Measurements from ENCODE around the gene NBPF4.
A peak's percentile ranks its signal among the peaks of the same experiment; 100 is the strongest.
"Not testable (repeated sequence)": the region's sequence is repeated elsewhere in the genome, so short reads cannot be mapped to it uniquely, and the experiment has no call there.

The NBPF4 gene

GRCh38 chr1:108209456-108210108, 34.3 kb downstream of the NBPF4 start:
- DNase-seq (ENCODE audit: low spot score): no peak

GRCh38 chr1:108208724-108209446, 35.0 kb downstream of the NBPF4 start:
- no peak for DNase-seq (ENCODE audit: low spot score)

- DNase-seq (ENCODE audit: low spot score): not testable (repeated sequence)
These were observed 40.3 kb downstream of the NBPF4 start for GRCh38 chr1:108203582-108203981.

GRCh38 chr1:108201687-108202086, 42.2 kb downstream of the NBPF4 start:
- DNase-seq (ENCODE audit: low spot score): no peak

- DNase-seq (ENCODE audit: low spot score): peak; percentile 68
These were observed 43.2 kb downstream of the NBPF4 start for GRCh38 chr1:108200687-108201051.

GRCh38 chr1:108199781-108200686, 43.8 kb downstream of the NBPF4 start, which contains the start of gene SLC25A24:
SLC25A24 (minus strand) TSS chr1:108200343; CDS start chr1:108200138, 205 bp downstream.
- DNase-seq (ENCODE audit: low spot score): peak; percentile 77

GRCh38 chr1:108199201-108199691, 44.6 kb downstream of the NBPF4 start:
- DNase-seq (ENCODE audit: low spot score): peak; percentile 1

- no peak for DNase-seq (ENCODE audit: low spot score)
These were observed 49.8 kb downstream of the NBPF4 start for GRCh38 chr1:108194051-108194450.

GRCh38 chr1:108193333-108193732, 50.5 kb downstream of the NBPF4 start:
- DNase-seq (ENCODE audit: low spot score): no peak

- DNase-seq (ENCODE audit: low spot score): no peak
These were observed 51.3 kb downstream of the NBPF4 start for GRCh38 chr1:108192581-108192980.

GRCh38 chr1:108190686-108191416, 53.0 kb downstream of the NBPF4 start:
- DNase-seq (ENCODE audit: low spot score): no peak

GRCh38 chr1:108190001-108190634, 53.8 kb downstream of the NBPF4 start:
- DNase-seq (ENCODE audit: low spot score): no peak

GRCh38 chr1:108188801-108189200, 55.1 kb downstream of the NBPF4 start:
- no peak for DNase-seq (ENCODE audit: low spot score)

GRCh38 chr1:108182959-108183700, 60.7 kb downstream of the NBPF4 start:
- DNase-seq (ENCODE audit: low spot score): no peak

GRCh38 chr1:108179018-108179417, 64.9 kb downstream of the NBPF4 start:
- no peak for DNase-seq (ENCODE audit: low spot score)

Measured in CD4-positive, alpha-beta T cell treated with Interleukin-2 at 100 ng/mL for 4 hours (primary cell).